GM23338 (cell line): Measurements from ENCODE around the gene MON1B. TPM values are rescaled to one million over a fixed set of nuclear protein-coding genes. Genes with fewer than 3 reads are reported as not detected.

Experiments
- ATAC-seq: fragments of 200-7000 bp; cut with Tn5 transposase; 3 replicates; pipeline ENCODE4 v1.9.1; 2020
- DNase-seq: peaks from one replicate; pipeline ENCODE4 v3.0.0-alpha.2; 2015; ENCODE audit warnings: low spot score
- H2AFZ ChIP-seq: fragments of 200-600 bp; sonication (generic); 2 replicates; pipeline ENCODE4 v1.8.0; 2016; ENCODE audit warnings: antibody characterized with exemption, mild to moderate bottlenecking, moderate library complexity
- H3F3A ChIP-seq: fragments of 200-600 bp; sonication (generic); replicated peaks from 2 replicates; pipeline ENCODE4 v1.8.0; 2017; ENCODE audit warnings: antibody characterized with exemption, mixed run types, low read depth
- H3K27ac ChIP-seq: fragments of 200-600 bp; sonication (generic); 2 replicates; pipeline ENCODE4 v1.6.1; 2016; ENCODE audit warnings: low read depth
- H3K27me3 ChIP-seq: fragments of 200-600 bp; sonication (generic); 2 replicates; pipeline ENCODE4 v1.8.0; 2016; ENCODE audit warnings: mild to moderate bottlenecking, mixed run types, moderate library complexity; ENCODE audit not compliant: insufficient read depth
- H3K36me3 ChIP-seq: fragments of 200-600 bp; sonication (generic); 2 replicates; pipeline ENCODE4 v1.8.0; 2016; ENCODE audit warnings: mild to moderate bottlenecking; ENCODE audit not compliant: insufficient read depth
- H3K4me1 ChIP-seq: fragments of 200-600 bp; sonication (generic); 2 replicates; pipeline ENCODE4 v1.8.0; 2016; ENCODE audit warnings: mild to moderate bottlenecking, moderate library complexity; ENCODE audit not compliant: insufficient read depth
- H3K4me2 ChIP-seq: fragments of 200-600 bp; sonication (generic); 2 replicates; pipeline ENCODE4 v1.7.1; 2017; ENCODE audit warnings: mixed run types
- H3K4me3 ChIP-seq: fragments of 200-600 bp; sonication (generic); 2 replicates; pipeline ENCODE4 v1.6.1; 2016; ENCODE audit warnings: mixed run types
- H3K79me2 ChIP-seq: fragments of 200-600 bp; sonication (generic); replicated peaks from 2 replicates; pipeline ENCODE4 v1.8.0; 2017; ENCODE audit warnings: mild to moderate bottlenecking; ENCODE audit not compliant: insufficient read depth
- H3K9me2 ChIP-seq: fragments of 200-600 bp; sonication (generic); 2 replicates; pipeline ENCODE4 v1.8.0; 2017; ENCODE audit not compliant: insufficient read depth
- H4K20me1 ChIP-seq: fragments of 200-600 bp; sonication (generic); replicated peaks from 2 replicates; pipeline ENCODE4 v1.8.0; 2017; ENCODE audit warnings: mild to moderate bottlenecking; ENCODE audit not compliant: insufficient read depth
- H3K27ac Mint-ChIP-seq: 2 replicates; pipeline ENCODE4 v1.8.0; 2020; ENCODE audit warnings: inconsistent platforms, mild to moderate bottlenecking, moderate library complexity, mixed read lengths
- H3K27me3 Mint-ChIP-seq: 3 replicates; pipeline ENCODE4 v1.8.0; 2022; ENCODE audit warnings: low read depth, mild to moderate bottlenecking, moderate library complexity, mixed read lengths, inconsistent platforms; ENCODE audit not compliant: insufficient read depth, poor library complexity
- H3K36me3 Mint-ChIP-seq: 3 replicates; pipeline ENCODE4 v1.8.0; 2021; ENCODE audit warnings: low read depth, mild to moderate bottlenecking, inconsistent platforms, moderate library complexity, mixed read lengths
- H3K4me1 Mint-ChIP-seq: 3 replicates; pipeline ENCODE4 v1.8.0; 2020; ENCODE audit warnings: mild to moderate bottlenecking, inconsistent platforms, mixed read lengths
- H3K4me3 Mint-ChIP-seq: 3 replicates; pipeline ENCODE4 v1.8.0; 2021; ENCODE audit warnings: moderate library complexity, mild to moderate bottlenecking, inconsistent platforms, mixed read lengths
- H3K9me3 Mint-ChIP-seq: 3 replicates; pipeline ENCODE4 v1.8.0; 2020; ENCODE audit warnings: moderate library complexity, mild to moderate bottlenecking, inconsistent platforms, mixed read lengths
- CTCF ChIP-seq, 2 experiments: fragments of 200-600 bp in 1 of 2; sonication (generic) in 1 of 2; conservative IDR thresholded peaks; 2 replicates each; pipeline versions ENCODE4 v1.5.1 to v1.6.1; 2016 to 2017; ENCODE audit warnings: antibody characterized with exemption in 2 of 2, low read depth in 2 of 2, mild to moderate bottlenecking in 2 of 2, moderate library complexity in 1 of 2
- EZH2 ChIP-seq: fragments of 200-600 bp; sonication (generic); IDR thresholded peaks from one replicate; pipeline ENCODE4 v1.8.0; 2017; ENCODE audit warnings: antibody characterized with exemption, mild to moderate bottlenecking, low read depth; ENCODE audit not compliant: unreplicated experiment
- NANOG ChIP-seq: IDR thresholded peaks from 2 replicates; pipeline ENCODE4 v1.6.1; 2016; ENCODE audit warnings: antibody characterized with exemption, borderline replicate concordance
- POLR2AphosphoS5 ChIP-seq: IDR thresholded peaks from 2 replicates; pipeline ENCODE4 v1.6.1; 2016; ENCODE audit warnings: antibody characterized with exemption, low read depth
- ZNF331 ChIP-seq: fragments of 250-450 bp; sonication (Bioruptor Pico); IDR thresholded peaks from 2 replicates; pipeline ENCODE4 v1.5.0; 2020; ENCODE audit warnings: low read depth, mild to moderate bottlenecking, moderate library complexity
- ZNF462 ChIP-seq: fragments of 250-450 bp; sonication (Bioruptor Pico); IDR thresholded peaks from 2 replicates; pipeline ENCODE4 v1.5.0; 2020; ENCODE audit warnings: mild to moderate bottlenecking, moderate library complexity
- polyA plus RNA-seq: library from polyadenylated mRNA; unstranded; fragments of >200 nt; fragmentation: Nextera tagmentation; extraction: Ambion mirVana; gene quantifications from 2 replicates; pipeline ENCODE4 v1.2.1, GENCODE V29; 2016
- total RNA-seq: library from RNA; depleted of rRNA; stranded (reverse); fragments of >200 nt; shearing (Covaris generic); gene quantifications from 2 replicates; pipeline ENCODE4 v1.2.3, GENCODE V29; 2014

MON1B gene
- total and polyA plus RNA-seq, 2 experiments from 2014 or later = 9.7 to 30.2 TPM

GRCh38 chr16:77143364-77143763 is 47.6 kb upstream of the MON1B start (continued):
- TF ChIP-seq ZNF462 (CRISPR knock-in tag) = no peak
- TF ChIP-seq ZNF331 = no peak

- Mint-ChIP-seq H3K4me1 (no peaks in the 10 kb centered on the region), H3K4me3 (no peak overlapping the region), H3K9me3 (peaks cover 75% of the 10 kb centered on the region), H3K36me3 (peaks cover 8% of the 10 kb centered on the region), H3K27ac (no peak overlapping the region), H3K27me3 (peaks cover 9% of the 10 kb centered on the region)
- no peaks in the 10 kb centered on the region for H3K27me3 ChIP-seq
- peaks cover 21% of the 10 kb centered on the region for H3K9me2 ChIP-seq
- TF ChIP-seq NANOG (no peak), CTCF (conservative IDR thresholded peaks at IDR 0.05; ENCODE audit: low read depth in 2 of 2) (no peak), POLR2AphosphoS5 (no peak), ZNF462 (CRISPR knock-in tag) (no peak), EZH2 (no peak)
- no peak for ATAC-seq
- H3K36me3 ChIP-seq = no peaks in the 10 kb centered on the region
- H3K79me2 ChIP-seq = no peaks in the 10 kb centered on the region
- no peaks in the 10 kb centered on the region for H4K20me1 ChIP-seq
- H2AFZ ChIP-seq = no peak overlapping the region
- H3K4me2 ChIP-seq = no peak overlapping the region
- no peaks in the 10 kb centered on the region for H3K4me1 ChIP-seq
- no peak overlapping the region for H3K27ac ChIP-seq
- no peak overlapping the region for H3K4me3 ChIP-seq
- DNase-seq = no peak
- H3F3A ChIP-seq = no peaks in the 10 kb centered on the region
These were observed 42.9 kb upstream of the MON1B start for GRCh38 chr16:77148121-77148520.
